GM21737 (cell line): ENCODE data around the gene DOCK4.

ENCODE experiments used
- ATAC-seq: cut with Tn5 transposase; IDR thresholded peaks from one replicate; pipeline ENCODE4 v1.9.1; 2021; ENCODE audit warnings: mild to moderate bottlenecking, moderate library complexity; ENCODE audit not compliant: unreplicated experiment

Gene DOCK4

DNA sequence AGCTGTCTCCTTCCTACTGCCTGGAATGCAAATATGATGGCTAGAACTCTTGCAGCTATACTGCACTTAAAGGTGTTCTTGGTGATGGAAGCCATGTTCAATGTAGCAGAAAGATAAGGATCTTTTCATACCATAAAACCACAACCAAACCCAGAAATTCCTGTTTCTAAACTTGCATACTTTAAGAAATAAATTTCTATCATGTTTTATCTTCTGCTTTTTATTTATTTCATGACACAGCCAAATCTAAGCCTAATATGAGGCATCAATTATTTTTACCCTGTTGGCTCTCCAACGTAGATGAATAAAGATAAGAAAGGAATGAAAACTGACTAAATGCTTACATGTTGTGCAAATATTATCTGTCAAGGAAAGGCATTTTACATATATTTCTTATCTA lies 224.1 kb downstream of the DOCK4 start:
- no peak for ATAC-seq

DNA sequence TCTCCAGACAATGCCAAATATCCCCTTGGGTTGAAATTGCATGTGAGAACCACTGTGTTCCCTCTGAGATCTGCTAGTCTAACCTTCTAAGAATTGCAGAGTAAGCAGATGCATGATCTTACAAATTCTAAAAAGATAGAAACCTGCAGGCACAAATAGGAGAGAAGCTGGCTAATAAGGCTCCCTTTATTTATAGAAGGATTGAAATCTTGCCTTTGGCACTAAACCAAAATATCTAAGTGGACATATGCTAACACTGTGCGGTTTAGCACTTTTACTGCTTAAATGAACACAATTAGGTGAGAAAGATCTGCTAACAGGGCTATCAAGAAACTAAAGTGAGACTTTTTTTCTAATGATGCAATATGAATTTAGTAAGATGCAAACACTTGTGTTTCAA lies 225.5 kb downstream of the DOCK4 start:
- ATAC-seq = no peak

DNA sequence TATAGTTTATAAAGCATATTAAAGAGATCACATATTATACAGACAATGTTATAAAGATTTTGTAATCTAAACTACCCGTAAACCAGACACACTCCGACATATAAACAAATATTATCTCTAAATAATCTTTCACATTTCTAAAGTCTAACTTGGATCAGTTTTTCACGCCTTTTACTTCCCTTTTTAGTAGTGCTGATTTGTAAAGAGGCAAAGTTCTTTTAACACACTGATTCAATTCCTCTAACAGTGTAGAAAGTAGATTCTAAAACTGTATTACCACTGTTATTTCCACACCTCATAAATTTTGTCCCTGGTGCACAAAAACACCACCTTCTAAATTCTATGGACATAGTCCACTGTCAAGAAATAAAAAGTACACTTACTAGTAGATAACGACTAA lies 230.9 kb downstream of the DOCK4 start:
- ATAC-seq = no peak

DNA sequence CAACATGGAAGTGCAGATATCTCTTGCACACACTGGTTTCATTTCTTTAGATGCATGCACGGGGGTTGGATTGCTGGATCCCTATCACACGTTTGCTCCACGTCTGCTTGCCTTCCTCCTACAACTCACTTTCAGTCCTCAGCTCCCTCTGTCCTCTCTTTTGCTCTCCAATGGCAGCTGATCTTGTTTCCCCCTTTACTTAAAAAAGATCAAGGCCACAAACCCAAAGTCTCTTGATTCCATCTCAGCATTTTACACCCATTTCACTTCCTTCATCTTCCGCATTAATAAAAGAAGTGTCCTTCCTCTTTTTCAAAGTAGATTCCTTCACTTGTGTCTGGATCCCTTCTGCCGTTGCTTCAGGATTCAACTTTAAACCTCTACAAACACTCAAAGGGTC lies 245.2 kb downstream of the DOCK4 start:
- ATAC-seq = no peak

DNA sequence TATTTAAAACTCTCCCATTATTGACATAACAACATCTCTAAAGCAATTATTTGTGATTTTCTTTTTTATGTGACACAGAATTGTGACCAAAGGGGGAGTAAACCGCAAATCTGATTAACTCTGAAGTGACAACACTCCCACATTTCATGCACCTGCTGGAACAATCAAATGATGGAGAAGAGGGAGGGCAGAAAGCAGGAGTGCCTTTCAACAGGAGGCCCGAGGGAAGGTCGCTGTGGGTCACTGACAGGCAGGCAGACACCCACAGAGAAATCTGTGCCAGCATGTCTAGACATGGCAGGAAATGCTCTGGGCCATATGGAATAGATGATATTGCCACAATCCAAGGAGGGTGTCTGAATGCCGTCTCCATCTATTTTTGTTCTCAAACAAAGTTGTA lies 247.3 kb downstream of the DOCK4 start:
- no peak for ATAC-seq

DNA sequence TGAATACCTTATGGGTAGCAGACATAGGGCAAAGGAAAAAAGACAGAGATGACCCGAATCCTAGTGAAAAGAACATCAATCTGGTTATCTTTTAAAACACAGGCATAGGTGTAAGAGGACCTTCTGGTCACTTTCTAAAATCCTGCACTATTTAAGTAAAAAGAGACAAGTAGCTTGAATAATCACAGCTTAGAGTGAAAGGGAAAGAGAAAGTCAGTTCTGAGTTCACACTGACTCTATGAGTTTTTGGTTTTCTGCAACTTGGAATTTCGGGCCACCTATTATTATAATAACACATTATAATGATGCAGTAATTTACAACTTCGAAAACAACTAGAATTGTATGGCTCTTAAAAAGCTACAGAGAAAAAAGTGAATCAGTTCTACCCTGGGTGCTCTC lies 247.8 kb downstream of the DOCK4 start:
- no peak for ATAC-seq

DNA sequence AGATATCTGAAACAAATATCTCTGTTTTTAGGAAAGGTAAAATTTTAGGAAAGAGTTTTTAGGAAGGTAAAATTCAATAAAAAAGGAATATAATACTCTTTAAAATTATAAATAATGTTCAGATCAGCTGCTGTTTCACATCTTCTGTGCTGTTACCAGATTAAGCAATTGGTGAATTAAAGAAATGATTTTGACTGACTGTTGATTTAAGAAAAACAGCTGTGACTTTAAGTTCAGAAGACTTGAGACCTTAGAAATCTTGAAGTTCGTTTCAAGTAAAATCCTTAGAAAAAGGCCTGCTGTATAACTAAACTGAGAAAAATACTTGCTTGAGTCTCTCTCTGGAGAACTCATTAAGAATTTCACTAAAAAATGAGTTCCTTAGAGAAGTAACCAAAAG lies 250.6 kb downstream of the DOCK4 start:
- ATAC-seq = no peak

DNA sequence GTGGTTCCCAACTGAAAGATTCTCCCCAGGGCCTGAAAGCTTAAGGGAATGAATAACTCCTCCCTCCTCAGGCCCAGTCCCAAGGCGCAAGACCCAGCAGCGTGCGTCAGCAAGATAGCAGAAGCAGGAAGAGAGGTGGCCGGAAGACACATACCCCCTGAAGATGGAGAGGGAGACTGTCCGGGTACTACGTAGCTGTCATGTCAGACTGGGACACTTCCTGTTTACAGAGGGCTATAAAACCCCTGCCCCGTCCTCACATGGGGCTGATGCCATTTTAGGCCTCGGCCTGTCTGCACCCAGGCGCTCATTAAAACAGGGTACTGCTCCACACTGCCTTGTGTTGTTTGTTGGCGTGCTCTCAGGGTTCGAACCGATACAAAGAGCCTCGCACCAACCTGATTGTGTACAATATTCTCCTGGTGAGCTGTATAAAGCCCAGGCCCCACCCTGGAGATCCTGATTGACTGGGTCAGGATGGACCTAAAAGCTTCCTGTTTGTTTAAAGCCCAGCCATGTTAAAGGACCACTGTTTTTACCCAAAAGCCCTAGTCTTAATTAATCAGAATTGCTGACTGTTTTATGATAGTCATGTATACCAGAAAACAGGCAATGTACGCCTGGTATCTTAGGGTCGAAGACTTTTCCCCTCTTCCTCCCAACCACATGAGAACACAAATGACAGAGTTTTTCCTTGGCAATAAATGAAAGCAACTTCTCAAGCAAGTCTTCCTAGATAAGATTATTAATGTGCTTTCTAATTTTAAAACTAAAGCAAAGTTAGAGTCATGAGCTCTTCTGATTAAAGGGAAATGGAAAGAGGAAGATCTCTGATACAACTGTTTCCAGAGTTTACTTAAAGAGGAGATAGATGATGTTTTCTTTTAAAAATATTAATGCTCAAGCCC lies 251.5 kb downstream of the DOCK4 start:
- ATAC-seq = no peak

DNA sequence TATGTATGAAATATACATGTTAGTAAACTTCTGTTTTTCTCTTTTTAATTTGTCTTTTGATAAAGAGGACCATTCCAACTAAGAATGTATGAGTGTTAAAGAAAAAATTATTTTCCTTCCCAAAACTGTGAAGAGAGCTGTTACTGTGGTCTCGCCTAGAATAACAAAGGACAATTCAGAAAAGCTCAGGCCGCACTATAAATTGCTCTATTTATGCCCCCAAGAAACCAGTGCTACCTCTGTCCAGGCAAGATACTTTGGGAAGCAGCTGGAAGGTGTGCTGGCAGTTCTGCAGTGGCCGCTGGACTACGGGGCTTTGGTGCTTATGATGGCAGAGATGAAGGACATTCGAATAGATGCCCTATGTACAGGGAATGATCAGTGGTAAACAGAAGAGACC lies 252.1 kb downstream of the DOCK4 start:
- no peak for ATAC-seq

DNA sequence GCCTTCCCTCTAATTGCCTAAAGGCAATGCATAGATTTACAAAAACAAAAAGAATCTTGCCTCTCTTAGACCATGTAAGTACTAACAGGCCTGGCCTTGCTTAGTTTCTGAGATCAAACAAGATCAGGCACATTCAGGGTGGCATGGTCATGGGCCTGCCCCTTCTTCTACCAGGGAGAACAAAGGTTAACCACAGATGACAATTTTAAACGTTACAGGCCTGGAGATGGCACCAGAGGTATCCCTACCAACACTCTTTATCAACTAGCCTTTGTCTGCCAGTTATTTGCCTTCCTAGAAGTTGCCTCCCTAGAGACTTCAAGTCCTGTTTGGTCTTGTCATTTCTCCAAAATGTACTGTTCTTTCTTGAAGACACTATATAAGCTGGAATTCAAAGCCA lies 252.6 kb downstream of the DOCK4 start:
- no peak for ATAC-seq

DNA sequence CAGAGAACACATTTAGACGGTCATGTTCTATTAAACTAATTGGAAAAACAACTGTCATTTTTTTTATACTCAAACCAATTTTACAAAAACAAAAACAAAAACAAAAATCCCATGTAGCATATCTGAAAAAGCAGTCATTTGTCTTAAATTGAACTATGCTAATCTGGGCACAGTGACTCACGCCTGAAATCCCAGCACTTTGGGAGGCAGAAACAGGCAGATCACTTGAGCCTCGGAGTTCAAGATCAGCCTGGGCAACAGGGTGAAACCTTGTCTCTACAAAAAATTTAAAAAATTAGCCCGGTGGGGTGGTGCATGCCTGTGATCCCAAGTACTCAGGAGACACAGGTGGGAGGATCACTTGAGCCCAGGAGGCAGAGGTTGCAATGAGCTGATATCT lies 253.4 kb downstream of the DOCK4 start:
- no peak for ATAC-seq

DNA sequence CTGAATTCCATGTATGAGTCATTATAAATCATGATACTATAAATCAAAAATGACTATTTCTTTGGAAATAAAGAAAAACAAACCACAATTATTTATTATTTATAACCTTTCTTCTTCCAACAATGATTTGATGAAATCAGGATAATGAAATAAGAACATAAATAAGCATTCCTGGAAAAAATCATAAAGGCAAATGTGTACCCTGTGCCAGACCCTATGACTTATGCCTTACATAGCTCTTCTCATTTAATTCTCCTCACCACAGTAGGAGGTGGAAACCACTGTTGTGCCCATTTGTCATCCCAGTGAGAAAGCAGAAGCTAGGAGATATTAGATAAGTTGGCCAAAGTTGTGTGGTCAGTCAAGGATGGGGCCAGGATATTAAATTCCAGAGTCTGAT lies 255.1 kb downstream of the DOCK4 start:
- ATAC-seq = no peak

DNA sequence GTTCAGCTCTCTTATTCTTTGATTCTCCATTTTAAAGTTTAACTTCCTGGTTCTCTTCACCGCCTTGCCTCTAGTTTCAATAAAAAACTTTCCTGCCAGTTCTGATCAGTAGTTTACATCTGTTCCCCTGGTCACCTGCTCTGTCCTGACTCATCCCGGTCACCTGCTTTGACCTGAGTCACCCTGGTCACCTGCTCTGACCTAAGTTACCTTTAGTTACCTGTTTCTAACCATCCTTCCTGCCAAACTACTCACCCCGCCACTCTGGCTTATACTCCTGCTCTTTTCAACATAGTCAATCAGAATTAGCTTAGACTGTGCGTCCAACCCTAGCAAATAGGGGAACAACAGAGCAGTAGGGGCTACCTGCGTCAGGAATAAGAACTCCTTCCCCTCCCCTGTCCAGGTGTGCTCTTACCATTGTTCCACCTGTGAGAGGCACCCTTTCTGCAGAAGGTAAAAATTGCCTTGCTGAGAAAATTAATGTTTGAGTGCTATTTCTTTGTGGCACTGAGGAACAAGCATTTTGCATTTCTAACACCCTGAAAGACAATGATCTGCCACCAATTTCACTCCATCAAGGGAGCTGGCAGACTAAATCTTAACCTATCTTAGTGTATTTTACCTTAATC lies 263.6 kb downstream of the DOCK4 start:
- no peak for ATAC-seq

DNA sequence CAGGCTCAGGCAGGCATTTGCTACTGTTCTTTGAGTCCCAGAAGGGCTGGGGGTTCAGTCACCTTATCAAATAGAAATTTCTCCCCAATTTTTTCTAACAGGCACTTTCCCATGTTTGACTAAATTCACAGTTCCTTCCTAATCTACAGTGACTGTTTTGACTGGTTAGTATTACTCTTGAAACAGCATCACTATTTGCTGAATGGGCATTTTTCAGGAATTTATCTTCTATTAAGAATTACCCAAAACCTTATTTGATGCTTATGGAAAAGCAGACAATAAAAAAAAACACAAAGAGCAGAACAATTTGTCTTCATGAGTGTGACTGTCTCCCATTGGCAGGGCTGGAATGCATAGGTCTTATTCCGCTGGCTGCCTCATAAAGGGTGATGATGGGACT lies 269.0 kb downstream of the DOCK4 start:
- no peak for ATAC-seq

DNA sequence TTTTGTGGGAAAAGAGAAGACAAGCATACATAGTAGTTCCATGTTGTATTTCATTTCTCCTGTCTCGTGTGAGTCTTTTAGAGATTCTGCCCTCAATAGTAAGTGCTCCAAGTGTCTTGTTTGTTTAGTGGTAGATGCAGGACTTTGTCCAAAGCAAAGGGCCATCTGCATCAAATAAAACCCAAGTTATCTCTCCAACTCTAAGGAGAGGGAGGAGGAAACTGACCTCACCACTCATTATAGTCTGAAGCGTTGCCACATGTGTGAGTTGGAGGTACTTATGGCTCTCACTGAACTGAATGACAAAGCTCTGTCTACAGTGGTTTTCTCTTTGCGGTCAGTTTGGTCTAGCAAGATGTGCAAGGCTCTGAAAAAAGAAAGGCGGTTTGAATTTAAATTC lies 272.6 kb downstream of the DOCK4 start:
- no peak for ATAC-seq

DNA sequence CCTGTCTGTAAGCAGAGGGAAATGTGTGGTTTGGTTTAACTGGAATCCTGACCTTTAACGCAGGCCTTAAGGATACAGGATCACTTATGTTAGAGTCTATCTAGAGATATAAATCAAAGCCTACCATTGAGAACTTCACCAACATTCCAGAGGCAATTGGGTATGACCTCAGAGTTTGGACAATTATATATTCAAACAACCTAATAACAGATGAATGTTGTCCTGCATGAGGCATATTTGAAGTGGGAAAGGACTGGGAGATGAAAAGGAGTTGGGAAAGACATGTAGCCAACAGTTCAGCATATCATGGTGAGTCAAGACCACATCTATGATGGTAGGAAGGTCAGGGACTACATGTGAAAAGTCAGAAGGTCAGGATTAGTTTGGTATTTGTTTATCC lies 274.2 kb downstream of the DOCK4 start:
- ATAC-seq = no peak

DNA sequence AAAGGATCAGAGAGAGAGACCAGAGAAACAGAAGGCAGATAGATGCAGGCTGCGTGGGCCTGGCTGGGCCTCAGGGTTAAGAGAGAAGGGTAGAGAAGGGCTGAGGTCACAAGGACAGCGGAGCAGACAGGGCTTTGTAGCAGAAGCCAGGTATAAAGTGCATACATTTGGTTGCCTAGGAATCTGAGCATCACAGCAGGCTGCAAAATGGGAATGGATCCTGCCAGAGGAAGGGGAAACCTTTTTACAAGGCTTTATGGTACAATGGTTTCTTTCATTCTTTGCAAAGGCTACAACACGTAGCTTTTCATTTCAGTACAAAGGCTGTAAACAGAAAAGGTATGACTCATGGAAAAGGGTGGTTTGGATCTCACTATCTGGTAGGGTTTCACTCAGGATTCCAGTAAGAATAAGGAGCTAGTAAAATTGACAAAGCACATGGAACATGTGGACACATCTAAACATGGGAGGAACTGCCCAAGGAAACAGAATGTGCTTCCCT lies 275.1 kb downstream of the DOCK4 start:
- ATAC-seq = no peak

DNA sequence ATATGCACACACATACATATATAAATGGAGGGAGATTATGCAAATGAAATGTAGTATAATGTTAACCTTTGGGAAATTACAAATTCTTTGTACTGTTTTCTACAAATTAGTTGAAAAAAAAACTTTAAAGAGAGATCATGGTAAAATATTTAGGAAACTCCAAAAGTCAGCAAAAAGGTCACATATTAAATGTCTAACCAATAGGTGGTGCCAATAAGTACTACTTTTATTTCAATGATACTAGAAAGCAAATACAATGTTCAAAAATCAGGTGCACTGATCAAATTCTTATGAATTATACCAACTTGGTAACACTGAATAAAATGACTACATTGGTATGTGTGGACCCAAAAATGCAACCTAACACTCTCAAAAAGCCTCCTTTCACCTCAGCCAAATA lies 276.9 kb downstream of the DOCK4 start:
- ATAC-seq = no peak

DNA sequence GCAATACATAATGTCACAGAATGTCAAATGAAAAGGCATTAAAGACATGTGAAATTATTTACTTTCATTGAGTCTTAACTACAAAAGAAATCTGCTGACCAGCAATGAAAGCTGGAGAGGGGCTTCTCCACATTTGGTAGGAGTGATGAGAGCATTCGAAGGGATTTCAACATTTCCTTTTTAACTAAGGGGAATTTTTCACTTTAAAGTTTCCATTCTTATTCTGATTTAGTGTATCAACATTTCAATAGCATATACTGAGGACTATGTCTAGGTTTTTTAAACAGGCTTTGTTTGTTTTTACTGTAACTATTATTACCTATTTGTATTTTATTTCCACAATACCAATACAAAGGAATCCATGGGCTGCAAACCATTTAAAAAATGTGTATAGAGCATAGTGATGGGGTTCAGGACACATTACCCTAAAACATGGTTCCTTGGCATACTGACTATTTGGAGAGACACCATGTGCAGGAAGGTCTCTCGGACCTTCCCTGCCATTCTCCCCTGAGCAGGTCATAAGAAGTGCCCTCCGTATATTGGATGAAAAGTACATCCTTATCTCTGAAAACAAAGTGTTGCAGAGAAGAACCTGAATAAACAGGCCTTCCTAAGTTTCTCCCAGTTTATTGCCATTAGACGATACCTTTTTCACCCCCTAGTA lies 278.7 kb downstream of the DOCK4 start:
- ATAC-seq = no peak

DNA sequence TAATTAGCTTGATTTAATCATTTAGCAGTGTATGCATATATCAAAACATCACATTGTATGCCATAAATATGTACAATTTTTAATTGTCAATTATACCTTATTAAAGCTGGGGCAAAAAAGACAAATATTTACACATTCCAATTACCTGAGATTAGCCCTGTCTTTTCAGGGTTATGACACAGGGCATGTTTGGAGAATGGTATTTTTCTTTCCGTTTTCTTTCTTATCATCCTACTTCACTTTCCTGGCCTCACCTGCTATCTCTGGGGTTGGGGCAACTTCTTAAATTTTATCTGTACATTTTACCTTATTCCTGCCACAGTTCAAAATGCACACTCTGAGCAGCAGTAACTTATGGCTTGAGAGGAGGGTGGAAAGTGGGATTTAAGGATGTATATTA lies 285.9 kb downstream of the DOCK4 start:
- ATAC-seq = no peak

DNA sequence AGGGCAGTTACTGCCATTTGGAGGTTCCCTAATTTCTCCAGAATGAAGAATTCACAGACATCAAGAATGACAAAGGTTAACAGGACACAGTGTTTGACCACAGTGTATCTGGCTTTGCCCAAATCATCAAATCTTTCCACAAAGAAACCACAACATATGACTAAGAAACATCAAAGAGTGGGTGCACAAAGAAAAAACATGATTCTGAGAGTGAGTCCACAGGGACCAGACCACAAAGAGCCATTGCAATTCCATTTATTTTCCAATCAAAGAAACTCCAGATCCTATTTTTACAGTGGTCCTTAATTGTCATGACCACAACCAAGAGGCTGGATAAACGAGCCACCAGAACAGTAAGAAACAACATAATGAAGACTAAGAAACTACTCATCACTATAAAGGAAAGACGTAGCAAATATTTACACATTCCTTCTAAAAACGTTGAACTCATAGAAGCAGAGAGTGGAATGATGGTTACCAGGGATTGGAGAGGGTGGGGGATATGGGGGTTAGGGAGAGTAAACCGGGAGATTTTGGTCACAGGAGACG lies 286.5 kb downstream of the DOCK4 start:
- no peak for ATAC-seq

DNA sequence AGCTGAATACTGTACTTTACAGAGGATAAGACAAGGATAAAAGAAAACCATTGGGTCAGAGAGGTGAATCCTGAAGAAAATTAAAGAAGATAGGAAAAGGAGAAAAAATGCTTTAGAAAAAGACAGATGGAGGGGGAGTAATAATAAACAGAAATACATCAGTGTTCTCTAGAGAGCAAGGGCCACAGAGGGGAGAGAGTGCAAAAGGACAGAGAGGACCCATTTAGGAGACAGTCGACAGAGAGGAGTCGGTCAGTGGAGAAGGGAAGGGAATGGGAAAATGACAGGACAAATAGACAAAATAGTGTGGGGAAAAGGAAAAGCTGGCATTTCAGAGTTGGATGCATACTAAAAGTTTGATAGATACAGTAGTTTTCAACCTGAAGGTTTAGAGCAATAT lies 287.0 kb downstream of the DOCK4 start:
- ATAC-seq = no peak
